Trophoblast cell (in vitro differentiated cells and primary cell): ENCODE results near the gene TMEM30A.

Experiments used
- DNase-seq, 2 donors: peaks; one replicate each; pipeline ENCODE4 v3.0.0-alpha.2; 2016
- H2AFZ ChIP-seq: 2 replicates; pipeline ENCODE4 v1.6.1; 2013; ENCODE audit warnings: low read length, moderate library complexity, mild to moderate bottlenecking; ENCODE audit not compliant: insufficient read depth, poor library complexity
- H2AK5ac ChIP-seq: 2 replicates; pipeline ENCODE4 v1.6.1; 2013; ENCODE audit warnings: mild to moderate bottlenecking, low read length
- H2BK120ac ChIP-seq: 2 replicates; pipeline ENCODE4 v1.6.1; 2013; ENCODE audit warnings: low read length, mild to moderate bottlenecking, moderate library complexity; ENCODE audit not compliant: insufficient read depth, poor library complexity
- H2BK12ac ChIP-seq: 2 replicates; pipeline ENCODE4 v1.6.1; 2013; ENCODE audit warnings: mild to moderate bottlenecking, low read length, moderate library complexity
- H2BK5ac ChIP-seq: 2 replicates; pipeline ENCODE4 v1.6.1; 2013; ENCODE audit warnings: low read length, low read depth, moderate library complexity, mild to moderate bottlenecking; ENCODE audit not compliant: poor library complexity
- H3K14ac ChIP-seq: 2 replicates; pipeline ENCODE4 v1.6.1; 2013; ENCODE audit warnings: mild to moderate bottlenecking, low read length
- H3K18ac ChIP-seq: 2 replicates; pipeline ENCODE4 v1.6.1; 2013; ENCODE audit warnings: mild to moderate bottlenecking, low read length
- H3K23ac ChIP-seq: 2 replicates; pipeline ENCODE4 v1.6.1; 2013; ENCODE audit warnings: low read length
- H3K27ac ChIP-seq: 2 replicates; pipeline ENCODE4 v1.5.1; 2013; ENCODE audit warnings: low read depth, mild to moderate bottlenecking, inconsistent platforms, low read length, moderate library complexity
- H3K27me3 ChIP-seq: 2 replicates; pipeline ENCODE4 v1.6.1; 2013; ENCODE audit warnings: inconsistent platforms, mild to moderate bottlenecking, low read length, moderate library complexity; ENCODE audit not compliant: insufficient read depth
- H3K36me3 ChIP-seq, 2 experiments: 1 replicate in 1 of 2; 2 replicates in 1 of 2; pipeline ENCODE4 v1.6.1; 2013; ENCODE audit warnings: low read length in 2 of 2, mild to moderate bottlenecking in 2 of 2, moderate library complexity in 1 of 2; ENCODE audit not compliant: insufficient read depth in 2 of 2, control insufficient read depth in 1 of 2
- H3K4ac ChIP-seq: 2 replicates; pipeline ENCODE4 v1.6.1; 2013; ENCODE audit warnings: low read depth, mild to moderate bottlenecking, low read length, moderate library complexity
- H3K4me1 ChIP-seq, 2 experiments: 1 replicate in 1 of 2; 2 replicates in 1 of 2; pipeline ENCODE4 v1.6.1; 2013; ENCODE audit warnings: low read length in 2 of 2, mild to moderate bottlenecking in 2 of 2, moderate library complexity in 1 of 2; ENCODE audit not compliant: insufficient read depth in 2 of 2, control insufficient read depth in 1 of 2
- H3K4me2 ChIP-seq: 2 replicates; pipeline ENCODE4 v1.6.1; 2013; ENCODE audit warnings: inconsistent platforms, mild to moderate bottlenecking, low read length, moderate library complexity
- H3K4me3 ChIP-seq: 2 replicates; pipeline ENCODE4 v1.5.1; 2013; ENCODE audit warnings: mild to moderate bottlenecking, low read depth, low read length, inconsistent platforms
- H3K79me1 ChIP-seq: one replicate; pipeline ENCODE4 v1.6.1; 2013; ENCODE audit warnings: low read length
- H3K79me2 ChIP-seq: 2 replicates; pipeline ENCODE4 v1.6.1; 2013; ENCODE audit warnings: low read length, mild to moderate bottlenecking; ENCODE audit not compliant: control insufficient read depth, insufficient read depth, poor library complexity
- H3K9ac ChIP-seq: 2 replicates; pipeline ENCODE4 v1.6.1; 2013; ENCODE audit warnings: mild to moderate bottlenecking, low read length
- H3K9me3 ChIP-seq: 2 replicates; pipeline ENCODE4 v1.6.1; 2013; ENCODE audit warnings: low read depth, mild to moderate bottlenecking, control low read depth, inconsistent platforms, low read length; ENCODE audit not compliant: insufficient read depth
- H4K12ac ChIP-seq: 2 replicates; pipeline ENCODE4 v1.6.1; 2013; ENCODE audit warnings: low read depth, mild to moderate bottlenecking, low read length, moderate library complexity
- H4K8ac ChIP-seq: 2 replicates; pipeline ENCODE4 v1.6.1; 2013; ENCODE audit warnings: low read depth, mild to moderate bottlenecking, low read length, moderate library complexity
- H4K91ac ChIP-seq: one replicate; pipeline ENCODE4 v1.6.1; 2013; ENCODE audit warnings: low read depth, mild to moderate bottlenecking, low read length, moderate library complexity
- WGBS: extraction: QIAGEN DNeasy Blood & Tissue Kit; methylation state at CpG from one replicate; pipeline ENCODE4 v1.1.7; 2013; ENCODE audit warnings: missing lambda C conversion rate; ENCODE audit not compliant: insufficient read length, insufficient coverage; ENCODE audit errors: extremely low coverage; 5-methylcytosine and 5-hydroxymethylcytosine counted together

TMEM30A gene

GRCh38 chr6:75291331-75291730, 6.7 kb upstream of the TMEM30A start:
- Histone ChIP-seq H3K14ac (no peak overlapping the region), H2AFZ (no peak overlapping the region), H3K4me2 (peak overlapping the region; percentile 26), H4K91ac (no peak overlapping the region), H3K23ac (no peak overlapping the region), H3K79me1 (peaks cover 5% of the 10 kb centered on the region), H2AK5ac (no peak overlapping the region), H4K12ac (no peak overlapping the region), H3K27me3 (no peaks in the 10 kb centered on the region), H3K36me3 (no peaks in the 10 kb centered on the region), H3K4me3 (no peak overlapping the region), H3K4me1 (peaks cover 4 to 12% of the 10 kb centered on the region in 2 experiments), H3K4ac (no peak overlapping the region), H2BK120ac (no peak overlapping the region), H3K18ac (no peak overlapping the region), H4K8ac (no peak overlapping the region), H2BK5ac (peak overlapping the region; percentile 10), H3K27ac (peak overlapping the region; percentile 31), H3K9ac (no peak overlapping the region), H2BK12ac (no peak overlapping the region), H3K79me2 (peaks cover 1% of the 10 kb centered on the region), H3K9me3 (no peaks in the 10 kb centered on the region)
- DNase-seq = no peak
- no CpG with 5 or more reads among the region's 2 CpGs for WGBS

- Histone ChIP-seq H3K14ac (no peak overlapping the region), H3K27ac (peak overlapping the region; percentile 21), H3K36me3 (no peaks in the 10 kb centered on the region), H4K8ac (no peak overlapping the region), H3K4me3 (no peak overlapping the region), H2AFZ (no peak overlapping the region), H3K9ac (no peak overlapping the region), H4K91ac (no peak overlapping the region), H3K4ac (no peak overlapping the region), H3K18ac (no peak overlapping the region), H3K4me2 (peak overlapping the region; percentile 35), H3K9me3 (no peaks in the 10 kb centered on the region), H3K27me3 (no peaks in the 10 kb centered on the region), H3K4me1 (peaks cover 4 to 14% of the 10 kb centered on the region in 2 experiments), H2BK120ac (no peak overlapping the region), H3K23ac (no peak overlapping the region), H4K12ac (no peak overlapping the region), H2BK12ac (no peak overlapping the region), H3K79me1 (peaks cover 8% of the 10 kb centered on the region), H2AK5ac (no peak overlapping the region), H3K79me2 (peaks cover 1% of the 10 kb centered on the region), H2BK5ac (no peak overlapping the region)
- no peak for DNase-seq
- no CpG with 5 or more reads among the region's 7 CpGs for WGBS
Measured at GRCh38 chr6:75290136-75290945, 5.7 kb upstream of the TMEM30A start.

GRCh38 chr6:75288023-75288422, 3.4 kb upstream of the TMEM30A start:
- DNase-seq = peak; percentile 54 to 95
- no peak overlapping the region for H3K4me2 ChIP-seq
- peak overlapping the region; percentile 82 for H3K14ac ChIP-seq
- no peak overlapping the region for H4K12ac ChIP-seq
- no peak overlapping the region for H3K4me3 ChIP-seq
- no peaks in the 10 kb centered on the region for H3K9me3 ChIP-seq
- no CpG with 5 or more reads among the region's 1 CpG for WGBS
- H4K8ac ChIP-seq = peak overlapping the region; percentile 77
- peaks cover 4 to 14% of the 10 kb centered on the region in 2 experiments for H3K4me1 ChIP-seq
- H3K18ac ChIP-seq = no peak overlapping the region
- H3K36me3 ChIP-seq = no peaks in the 10 kb centered on the region
- H3K9ac ChIP-seq = no peak overlapping the region
- H4K91ac ChIP-seq = peak overlapping the region; percentile 93
- peaks cover 14% of the 10 kb centered on the region for H3K79me1 ChIP-seq
- H3K27me3 ChIP-seq = no peaks in the 10 kb centered on the region
- H2AK5ac ChIP-seq = no peak overlapping the region
- H2AFZ ChIP-seq = no peak overlapping the region
- peak overlapping the region; percentile 91 for H2BK120ac ChIP-seq
- H2BK5ac ChIP-seq = peak overlapping the region; percentile 91
- peaks cover 8% of the 10 kb centered on the region for H3K79me2 ChIP-seq
- H3K4ac ChIP-seq = no peak overlapping the region
- no peak overlapping the region for H3K23ac ChIP-seq
- no peak overlapping the region for H3K27ac ChIP-seq
- peak overlapping the region; percentile 93 for H2BK12ac ChIP-seq

- no peak overlapping the region for H4K8ac ChIP-seq
- no peaks in the 10 kb centered on the region for H3K27me3 ChIP-seq
- no peaks in the 10 kb centered on the region for H3K36me3 ChIP-seq
- peaks cover 14% of the 10 kb centered on the region for H3K79me1 ChIP-seq
- no peak overlapping the region for H3K4me3 ChIP-seq
- H3K4ac ChIP-seq = no peak overlapping the region
- H4K91ac ChIP-seq = no peak overlapping the region
- no peak overlapping the region for H2BK5ac ChIP-seq
- no peak overlapping the region for H2AK5ac ChIP-seq
- no CpG with 5 or more reads among the region's 1 CpG for WGBS
- H3K79me2 ChIP-seq = peaks cover 10% of the 10 kb centered on the region
- peaks cover 4 to 14% of the 10 kb centered on the region in 2 experiments for H3K4me1 ChIP-seq
- H2BK120ac ChIP-seq = no peak overlapping the region
- H3K18ac ChIP-seq = no peak overlapping the region
- no peak overlapping the region for H3K27ac ChIP-seq
- DNase-seq = no peak
- H2AFZ ChIP-seq = no peak overlapping the region
- no peak overlapping the region for H3K4me2 ChIP-seq
- H4K12ac ChIP-seq = no peak overlapping the region
- H3K23ac ChIP-seq = no peak overlapping the region
- H2BK12ac ChIP-seq = no peak overlapping the region
- H3K9me3 ChIP-seq = no peaks in the 10 kb centered on the region
- H3K14ac ChIP-seq = no peak overlapping the region
- no peak overlapping the region for H3K9ac ChIP-seq
Measured at GRCh38 chr6:75287424-75287823, 2.8 kb upstream of the TMEM30A start.
